GM19035 (cell line): Measurements from ENCODE around the gene C11orf65.

Experiments
- ATAC-seq: cut with Tn5 transposase; IDR thresholded peaks from one replicate; pipeline ENCODE4 v1.9.1; 2021; ENCODE audit not compliant: unreplicated experiment

The C11orf65 gene

GRCh38 chr11:108467091-108467823, at the start of gene C11orf65:
Gene C11orf65, minus strand, starts transcription at chr11:108467529. Its CDS starts 5,970 bp downstream, at chr11:108461559.
- peak; percentile 99 for ATAC-seq

- no peak for ATAC-seq
Measured at GRCh38 chr11:108516125-108516524, 48.8 kb upstream of the C11orf65 start.

- ATAC-seq, result no peak
Measured at GRCh38 chr11:108512708-108513107, 45.4 kb upstream of the C11orf65 start.

- no peak for ATAC-seq
Measured at GRCh38 chr11:108511851-108512474, 44.6 kb upstream of the C11orf65 start.

- no peak for ATAC-seq
Measured at GRCh38 chr11:108508653-108509593, 41.6 kb upstream of the C11orf65 start.

GRCh38 chr11:108501396-108501795, 34.1 kb upstream of the C11orf65 start:
- no peak for ATAC-seq

- ATAC-seq, result no peak
Measured at GRCh38 chr11:108500721-108501120, 33.4 kb upstream of the C11orf65 start.

- no peak for ATAC-seq
Measured at GRCh38 chr11:108500169-108500568, 32.8 kb upstream of the C11orf65 start.

- no peak for ATAC-seq
Measured at GRCh38 chr11:108498816-108499408, 31.6 kb upstream of the C11orf65 start.

- ATAC-seq, result peak; percentile 64
Measured at GRCh38 chr11:108498046-108498815, 30.9 kb upstream of the C11orf65 start, which contains the start of gene POGLUT3. Gene POGLUT3, minus strand, starts transcription at chr11:108498384. Its CDS starts 18 bp downstream, at chr11:108498366.

GRCh38 chr11:108497317-108498045, 30.2 kb upstream of the C11orf65 start:
- ATAC-seq, result peak; percentile 50

GRCh38 chr11:108496643-108497256, 29.4 kb upstream of the C11orf65 start:
- no peak for ATAC-seq

GRCh38 chr11:108495326-108495725, 28.0 kb upstream of the C11orf65 start:
- ATAC-seq, result no peak

GRCh38 chr11:108494182-108494581, 26.9 kb upstream of the C11orf65 start:
- no peak for ATAC-seq

- no peak for ATAC-seq
Measured at GRCh38 chr11:108491936-108492335, 24.6 kb upstream of the C11orf65 start.

- no peak for ATAC-seq
Measured at GRCh38 chr11:108486828-108487227, 19.5 kb upstream of the C11orf65 start.

GRCh38 chr11:108486331-108486730, 19.0 kb upstream of the C11orf65 start:
- no peak for ATAC-seq

- ATAC-seq, result no peak
Measured at GRCh38 chr11:108483163-108483562, 15.8 kb upstream of the C11orf65 start.
